ENCODE results near the gene DDA1.

The DDA1 gene

GRCh38 chr19:17327654-17328516 is 18.5 kb downstream of the DDA1 start:
- H3K27me3 ChIP-seq (ENCODE audit: control insufficient read depth in 1 of 2, insufficient read depth in 2 of 2, low read length in 2 of 2), result peaks cover 0 to 24% of the 10 kb centered on the region in 2 donors
- H3K4me3 ChIP-seq (ENCODE audit: low read depth in 1 of 2, low read length in 2 of 2), result peak overlapping the region in 1 of 2 donors; percentile 27
- no peaks in the 10 kb centered on the region for H3K4me1 ChIP-seq (ENCODE audit: insufficient read depth, low read length)
- no peaks in the 10 kb centered on the region for H3K9me3 ChIP-seq (ENCODE audit: low read length)
- no peak overlapping the region for H3K27ac ChIP-seq (ENCODE audit: low read depth, low read length)
- no peaks in the 10 kb centered on the region for H3K36me3 ChIP-seq (ENCODE audit: insufficient read depth, low read length)
- no peak overlapping the region for H3K9ac ChIP-seq (ENCODE audit: low read length)

DNA sequence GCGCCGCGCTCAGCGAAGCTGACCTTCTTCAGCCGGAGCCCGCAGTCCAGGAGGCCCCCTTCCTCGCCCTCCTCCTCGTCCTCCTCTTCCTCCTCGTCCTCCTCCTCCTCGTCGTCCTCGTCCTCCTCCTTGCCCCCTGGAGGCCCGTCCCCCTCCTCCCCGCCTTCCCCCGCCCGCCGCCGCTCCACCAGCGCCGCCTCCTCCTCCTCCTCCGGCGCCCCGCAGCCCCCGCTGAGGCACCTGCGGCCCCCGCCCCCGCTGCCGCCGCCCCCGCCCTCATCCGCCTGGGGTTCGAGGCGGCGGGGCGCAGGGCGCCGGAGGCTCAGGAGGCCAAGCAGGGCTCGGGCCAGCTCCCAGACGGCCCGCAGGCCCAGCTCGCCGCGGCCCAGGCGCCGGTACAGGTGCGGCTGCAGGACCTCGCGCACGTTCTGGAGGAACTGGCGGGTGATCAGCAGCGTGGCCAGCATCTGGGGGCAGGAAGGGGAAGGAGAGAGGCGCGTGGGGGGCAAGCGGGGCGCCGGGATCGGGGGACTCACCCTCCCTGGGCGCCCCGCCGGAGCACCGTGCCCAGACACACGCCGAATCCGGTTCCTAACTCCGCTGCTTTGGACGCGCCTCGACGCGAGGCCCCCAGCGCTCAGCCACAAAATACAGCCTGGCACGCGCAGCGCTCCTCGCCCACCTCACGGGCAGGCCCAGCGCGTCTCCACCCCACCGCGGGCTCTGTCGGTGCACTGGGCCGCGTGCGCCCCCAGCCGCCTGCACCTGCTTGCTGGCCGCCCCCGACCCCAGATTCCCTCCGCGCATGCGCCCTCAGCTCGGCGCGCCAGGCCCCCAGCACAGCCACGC is 19.4 kb downstream of the DDA1 start:
- Histone ChIP-seq H3K27ac (ENCODE audit: low read depth, low read length) (no peak overlapping the region), H3K36me3 (ENCODE audit: insufficient read depth, low read length) (no peaks in the 10 kb centered on the region), H3K9me3 (ENCODE audit: low read length) (no peaks in the 10 kb centered on the region), H3K4me1 (ENCODE audit: insufficient read depth, low read length) (peaks cover 1% of the 10 kb centered on the region), H3K4me3 (ENCODE audit: low read depth in 1 of 2, low read length in 2 of 2) (no peak overlapping the region), H3K9ac (ENCODE audit: low read length) (no peak overlapping the region), H3K27me3 (ENCODE audit: control insufficient read depth in 1 of 2, insufficient read depth in 2 of 2, low read length in 2 of 2) (peaks cover 0 to 22% of the 10 kb centered on the region in 2 donors)

DNA sequence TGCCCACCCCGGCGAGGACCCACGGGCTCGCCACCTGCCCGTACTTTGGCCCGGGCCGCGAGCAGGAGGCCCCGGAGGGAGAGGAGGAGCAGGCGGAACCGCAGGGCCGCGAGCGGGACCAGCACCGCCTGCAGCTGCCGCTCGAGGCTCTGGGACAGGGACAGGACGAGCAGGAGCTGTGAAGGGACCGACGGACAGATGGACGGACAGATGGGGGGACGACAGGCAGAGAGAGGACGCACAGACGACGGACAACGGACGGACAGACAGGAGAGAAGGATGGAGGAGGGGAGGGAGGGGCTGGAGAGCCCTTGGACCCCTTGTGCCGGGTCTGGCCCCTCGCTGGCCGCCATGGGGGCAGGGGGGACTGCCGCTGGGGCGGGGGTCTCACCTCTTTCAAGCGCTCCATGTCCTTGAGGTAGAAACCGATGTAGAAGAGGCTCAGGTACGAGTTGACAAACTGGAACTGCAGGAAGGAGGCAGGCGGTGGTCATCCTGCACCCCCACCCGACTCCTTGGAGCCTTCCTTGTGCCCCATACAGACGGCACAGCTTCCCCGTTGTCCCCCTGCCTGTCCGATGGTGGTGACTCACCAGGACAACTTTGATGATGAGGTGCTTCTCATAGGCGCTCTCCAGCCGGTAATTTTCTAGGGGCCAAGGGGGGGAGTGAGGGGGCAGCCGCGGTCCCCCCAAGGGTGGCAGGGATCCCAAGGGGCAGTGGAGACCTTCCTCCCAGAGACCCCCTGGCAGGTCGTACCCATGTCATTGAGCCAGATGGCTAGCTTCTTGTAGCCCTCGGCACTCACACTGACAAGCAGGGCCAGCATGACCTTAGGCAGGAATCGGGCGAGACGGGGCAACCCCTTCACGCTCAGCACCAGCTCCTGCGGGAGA is 20.3 kb downstream of the DDA1 start:
- Histone ChIP-seq H3K4me1 (ENCODE audit: insufficient read depth, low read length) (peaks cover 6% of the 10 kb centered on the region), H3K27me3 (ENCODE audit: control insufficient read depth in 1 of 2, insufficient read depth in 2 of 2, low read length in 2 of 2) (peaks cover 0 to 22% of the 10 kb centered on the region in 2 donors), H3K9me3 (ENCODE audit: low read length) (no peaks in the 10 kb centered on the region), H3K9ac (ENCODE audit: low read length) (no peak overlapping the region), H3K36me3 (ENCODE audit: insufficient read depth, low read length) (no peaks in the 10 kb centered on the region), H3K27ac (ENCODE audit: low read depth, low read length) (no peak overlapping the region), H3K4me3 (ENCODE audit: low read depth in 1 of 2, low read length in 2 of 2) (no peak overlapping the region)

GRCh38 chr19:17330262-17331044 is 21.1 kb downstream of the DDA1 start:
- no peaks in the 10 kb centered on the region for H3K9me3 ChIP-seq (ENCODE audit: low read length)
- no peak overlapping the region for H3K4me3 ChIP-seq (ENCODE audit: low read depth in 1 of 2, low read length in 2 of 2)
- H3K36me3 ChIP-seq (ENCODE audit: insufficient read depth, low read length), result no peaks in the 10 kb centered on the region
- peaks cover 13% of the 10 kb centered on the region for H3K4me1 ChIP-seq (ENCODE audit: insufficient read depth, low read length)
- peaks cover 0 to 22% of the 10 kb centered on the region in 2 donors for H3K27me3 ChIP-seq (ENCODE audit: control insufficient read depth in 1 of 2, insufficient read depth in 2 of 2, low read length in 2 of 2)
- no peak overlapping the region for H3K9ac ChIP-seq (ENCODE audit: low read length)
- H3K27ac ChIP-seq (ENCODE audit: low read depth, low read length), result no peak overlapping the region

- H3K27ac ChIP-seq (ENCODE audit: low read depth, low read length), result no peak overlapping the region
- no peaks in the 10 kb centered on the region for H3K36me3 ChIP-seq (ENCODE audit: insufficient read depth, low read length)
- peaks cover 0 to 22% of the 10 kb centered on the region in 2 donors for H3K27me3 ChIP-seq (ENCODE audit: control insufficient read depth in 1 of 2, insufficient read depth in 2 of 2, low read length in 2 of 2)
- H3K4me1 ChIP-seq (ENCODE audit: insufficient read depth, low read length), result peaks cover 16% of the 10 kb centered on the region
- H3K9ac ChIP-seq (ENCODE audit: low read length), result no peak overlapping the region
- H3K9me3 ChIP-seq (ENCODE audit: low read length), result no peaks in the 10 kb centered on the region
- no peak overlapping the region for H3K4me3 ChIP-seq (ENCODE audit: low read depth in 1 of 2, low read length in 2 of 2)
Measured at GRCh38 chr19:17331045-17331558, 21.7 kb downstream of the DDA1 start.

GRCh38 chr19:17332360-17332676 is 23.0 kb downstream of the DDA1 start:
- no peaks in the 10 kb centered on the region for H3K36me3 ChIP-seq (ENCODE audit: insufficient read depth, low read length)

DNA sequence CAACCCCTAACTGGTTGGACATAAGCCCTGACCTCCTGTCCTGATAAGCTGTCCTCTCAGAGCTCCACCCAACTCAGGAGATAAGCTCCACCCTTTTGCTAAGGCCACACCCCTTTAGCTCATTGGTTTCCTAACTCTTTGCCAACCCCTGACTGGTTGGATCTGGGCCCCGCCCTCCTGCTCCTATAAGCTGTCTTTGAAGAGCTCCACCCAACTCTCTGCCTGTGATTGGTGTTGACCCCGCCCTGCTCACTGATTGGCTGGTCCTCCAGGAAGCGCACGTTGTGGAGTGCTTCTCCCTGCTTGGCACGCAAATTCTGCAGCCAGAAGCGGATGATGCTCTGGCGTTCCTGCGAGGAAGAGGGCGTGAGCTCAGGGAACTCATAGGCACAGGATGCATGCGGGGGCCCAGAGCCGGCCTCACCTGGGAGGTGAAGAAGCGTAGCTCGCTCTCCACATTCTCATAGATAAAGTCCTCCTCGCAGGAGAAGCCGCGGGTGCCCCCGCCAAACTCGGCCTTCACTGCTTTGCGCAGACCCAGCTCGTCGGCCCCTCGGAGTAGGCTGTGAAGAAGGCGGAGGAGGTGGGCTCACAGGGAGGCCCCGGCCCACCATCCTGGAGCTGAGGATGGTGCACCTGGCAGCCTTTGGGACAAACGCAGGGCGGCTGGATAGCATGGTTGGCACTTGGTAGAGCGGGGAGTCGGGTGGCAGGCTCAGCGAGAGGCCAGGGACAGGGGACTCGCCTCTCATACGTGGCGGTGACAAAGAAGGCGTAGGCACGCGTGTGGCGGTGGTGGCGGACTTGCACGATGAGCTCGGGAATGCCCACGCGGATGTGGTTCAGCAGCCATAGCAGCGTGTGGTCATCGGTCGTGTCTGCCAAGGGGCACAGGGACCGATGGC is 23.6 kb downstream of the DDA1 start:
- Histone ChIP-seq H3K4me3 (ENCODE audit: low read depth in 1 of 2, low read length in 2 of 2) (no peak overlapping the region), H3K36me3 (ENCODE audit: insufficient read depth, low read length) (no peaks in the 10 kb centered on the region), H3K9ac (ENCODE audit: low read length) (no peak overlapping the region), H3K27ac (ENCODE audit: low read depth, low read length) (no peak overlapping the region), H3K4me1 (ENCODE audit: insufficient read depth, low read length) (peaks cover 17% of the 10 kb centered on the region), H3K27me3 (ENCODE audit: control insufficient read depth in 1 of 2, insufficient read depth in 2 of 2, low read length in 2 of 2) (peaks cover 0 to 22% of the 10 kb centered on the region in 2 donors), H3K9me3 (ENCODE audit: low read length) (no peaks in the 10 kb centered on the region)

More at GRCh38 chr19:17332360-17332676, 23.0 kb downstream of the DDA1 start:
- H3K4me3 ChIP-seq (ENCODE audit: low read depth in 1 of 2, low read length in 2 of 2), result no peak overlapping the region
- H3K9me3 ChIP-seq (ENCODE audit: low read length), result no peaks in the 10 kb centered on the region
- H3K27me3 ChIP-seq (ENCODE audit: control insufficient read depth in 1 of 2, insufficient read depth in 2 of 2, low read length in 2 of 2), result peaks cover 0 to 22% of the 10 kb centered on the region in 2 donors
- no peak overlapping the region for H3K9ac ChIP-seq (ENCODE audit: low read length)
- no peak overlapping the region for H3K27ac ChIP-seq (ENCODE audit: low read depth, low read length)
- H3K4me1 ChIP-seq (ENCODE audit: insufficient read depth, low read length), result peaks cover 16% of the 10 kb centered on the region

- no peak overlapping the region for H3K27ac ChIP-seq (ENCODE audit: low read depth, low read length)
- H3K4me1 ChIP-seq (ENCODE audit: insufficient read depth, low read length), result peaks cover 25% of the 10 kb centered on the region
- H3K27me3 ChIP-seq (ENCODE audit: control insufficient read depth in 1 of 2, insufficient read depth in 2 of 2, low read length in 2 of 2), result peaks cover 0 to 21% of the 10 kb centered on the region in 2 donors
- H3K4me3 ChIP-seq (ENCODE audit: low read depth in 1 of 2, low read length in 2 of 2), result peak overlapping the region; percentile 69 to 78
- no peaks in the 10 kb centered on the region for H3K9me3 ChIP-seq (ENCODE audit: low read length)
- H3K36me3 ChIP-seq (ENCODE audit: insufficient read depth, low read length), result no peaks in the 10 kb centered on the region
- peak overlapping the region; percentile 44 for H3K9ac ChIP-seq (ENCODE audit: low read length)
Measured at GRCh38 chr19:17333611-17334413, 24.4 kb downstream of the DDA1 start.
